SU-DHL-6 (cell line): ENCODE measurements around the gene GJD4.

Source experiments
- H2AFZ ChIP-seq: fragments of 200-600 bp; sonication (generic); 2 replicates; pipeline ENCODE4 v1.6.1; 2014; ENCODE audit warnings: low read depth, mild to moderate bottlenecking, moderate library complexity, mixed read lengths, antibody characterized with exemption, low read length; ENCODE audit not compliant: severe bottlenecking
- H3F3A ChIP-seq: fragments of 200-600 bp; shearing (Covaris generic); 2 replicates; pipeline ENCODE4 v1.6.0; 2016; ENCODE audit warnings: antibody characterized with exemption, mild to moderate bottlenecking; ENCODE audit not compliant: insufficient read depth
- H3K27ac ChIP-seq: fragments of 200-600 bp; sonication (generic); 2 replicates; pipeline ENCODE4 v1.5.1; 2016; ENCODE audit warnings: low read depth, mild to moderate bottlenecking, low read length, moderate library complexity, mixed read lengths
- H3K27me3 ChIP-seq: fragments of 200-600 bp; sonication (generic), shearing (Covaris generic); 2 replicates; pipeline ENCODE4 v1.6.0; 2014; ENCODE audit warnings: mild to moderate bottlenecking, low read length
- H3K36me3 ChIP-seq: fragments of 200-600 bp; sonication (generic); 2 replicates; pipeline ENCODE4 v1.6.1; 2014; ENCODE audit warnings: mild to moderate bottlenecking, low read length, mixed read lengths
- H3K4me2 ChIP-seq: fragments of 300-600, 200-600 bp; shearing (Covaris generic), sonication (generic); 2 replicates; pipeline ENCODE4 v1.6.0; 2014; ENCODE audit warnings: low read length, low read depth, mild to moderate bottlenecking; ENCODE audit not compliant: poor library complexity, severe bottlenecking
- H3K4me3 ChIP-seq: fragments of 200-600 bp; sonication (generic); 2 replicates; pipeline ENCODE4 v1.5.1; 2014; ENCODE audit warnings: antibody characterized with exemption, low read length, mild to moderate bottlenecking, mixed read lengths; ENCODE audit not compliant: insufficient read depth, poor library complexity, severe bottlenecking
- H3K79me2 ChIP-seq: fragments of 200-600 bp; sonication (generic); 2 replicates; pipeline ENCODE4 v1.6.1; 2014; ENCODE audit warnings: mild to moderate bottlenecking, low read length, moderate library complexity; ENCODE audit not compliant: insufficient read depth
- H3K9ac ChIP-seq: fragments of 200-600 bp; sonication (generic); 2 replicates; pipeline ENCODE4 v1.7.0; 2014; ENCODE audit warnings: mild to moderate bottlenecking, low read length
- H3K9me2 ChIP-seq: fragments of 200-600 bp; sonication (generic); replicated peaks from 2 replicates; pipeline ENCODE4 v1.6.1; 2014; ENCODE audit warnings: low read length; ENCODE audit not compliant: insufficient read depth
- H3K9me3 ChIP-seq: fragments of 200-600 bp; sonication (generic); 2 replicates; pipeline ENCODE4 v1.6.1; 2014; ENCODE audit warnings: low read length, mixed read lengths; ENCODE audit not compliant: insufficient read depth
- H4K20me1 ChIP-seq: fragments of 200-600 bp; sonication (generic); 2 replicates; pipeline ENCODE4 v1.6.1; 2014; ENCODE audit warnings: low read depth, mild to moderate bottlenecking, antibody characterized with exemption, low read length, moderate library complexity, mixed read lengths
- CTCF ChIP-seq: fragments of 200-600 bp; sonication (generic); IDR thresholded peaks from one replicate; pipeline ENCODE4 v1.5.1; 2017; ENCODE audit warnings: antibody characterized with exemption, mild to moderate bottlenecking, low read length, moderate library complexity; ENCODE audit not compliant: insufficient read depth, poor library complexity, severe bottlenecking
- EZH2phosphoT487 ChIP-seq: fragments of 200-600 bp; sonication (generic), shearing (Covaris generic); conservative IDR thresholded peaks from 2 replicates; pipeline ENCODE4 v1.6.1; 2018; ENCODE audit warnings: mild to moderate bottlenecking, antibody characterized with exemption, low read length, moderate library complexity, mixed read lengths

The GJD4 gene

GRCh38 chr10:35568483-35569015 is 36.6 kb upstream of the GJD4 start:
- Histone ChIP-seq H3K4me3 (no peak overlapping the region), H2AFZ (no peak overlapping the region), H4K20me1 (no peaks in the 10 kb centered on the region), H3K79me2 (no peaks in the 10 kb centered on the region), H3F3A (no peaks in the 10 kb centered on the region), H3K9ac (no peak overlapping the region), H3K9me2 (no peaks in the 10 kb centered on the region), H3K4me2 (no peak overlapping the region), H3K36me3 (no peaks in the 10 kb centered on the region), H3K27ac (no peak overlapping the region), H3K9me3 (no peaks in the 10 kb centered on the region), H3K27me3 (no peaks in the 10 kb centered on the region)
- TF ChIP-seq EZH2phosphoT487 = no peak
- TF ChIP-seq CTCF = no peak

- no peaks in the 10 kb centered on the region for H4K20me1 ChIP-seq
- no peak overlapping the region for H3K4me2 ChIP-seq
- H3K9ac ChIP-seq = no peak overlapping the region
- TF ChIP-seq EZH2phosphoT487 (no peak), CTCF (no peak)
- no peak overlapping the region for H3K27ac ChIP-seq
- no peaks in the 10 kb centered on the region for H3K27me3 ChIP-seq
- H2AFZ ChIP-seq = no peak overlapping the region
- H3K9me2 ChIP-seq = no peaks in the 10 kb centered on the region
- no peak overlapping the region for H3K4me3 ChIP-seq
- no peaks in the 10 kb centered on the region for H3K9me3 ChIP-seq
- H3F3A ChIP-seq = no peaks in the 10 kb centered on the region
- no peaks in the 10 kb centered on the region for H3K36me3 ChIP-seq
- H3K79me2 ChIP-seq = no peaks in the 10 kb centered on the region
These were observed 35.9 kb upstream of the GJD4 start for GRCh38 chr10:35569111-35569707.

DNA sequence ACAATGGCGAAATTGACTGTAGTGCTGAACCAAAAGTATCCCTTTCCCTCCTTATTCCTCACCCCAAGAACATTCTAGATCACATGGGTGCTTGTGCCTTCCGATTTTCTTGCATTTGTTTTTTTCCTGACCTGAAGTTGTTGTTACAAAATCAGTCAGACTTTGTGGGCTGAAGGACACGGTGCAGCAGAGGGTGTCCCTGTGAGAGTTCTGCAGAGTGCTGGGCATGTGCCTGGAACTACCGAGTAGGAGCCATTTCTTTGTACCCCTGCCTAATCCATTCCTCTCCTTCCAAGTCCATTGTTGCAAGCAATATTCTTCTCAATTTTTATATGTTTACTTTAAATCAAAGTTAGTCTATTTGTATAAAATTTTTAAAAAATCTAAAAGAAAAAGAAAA is 35.3 kb upstream of the GJD4 start:
- Histone ChIP-seq H3K9ac (no peak overlapping the region), H3F3A (no peaks in the 10 kb centered on the region), H2AFZ (no peak overlapping the region), H3K27ac (no peak overlapping the region), H3K9me3 (no peaks in the 10 kb centered on the region), H3K4me2 (no peak overlapping the region), H3K27me3 (no peaks in the 10 kb centered on the region), H3K36me3 (no peaks in the 10 kb centered on the region), H4K20me1 (no peaks in the 10 kb centered on the region), H3K4me3 (no peak overlapping the region), H3K79me2 (no peaks in the 10 kb centered on the region), H3K9me2 (no peaks in the 10 kb centered on the region)
- TF ChIP-seq EZH2phosphoT487 = no peak
- TF ChIP-seq CTCF = no peak
